ENCODE measurements around the gene G3BP2. TPM values are rescaled to one million over a fixed set of nuclear protein-coding genes. Genes with fewer than 3 reads are reported as not detected.
A peak's percentile ranks its signal among the peaks of the same experiment; 100 is the strongest.

G3BP2 gene
- total and polyA plus RNA-seq, 9 of the 15 experiments (the other 6 are each of a cell fraction or from before 2014, with no cell fraction given) = 25.2 to 222 (median 130) TPM

- no peak; a peak in 1 of 4 replicates for TF ChIP-seq MAZ (CRISPR knock-in tag; conservative IDR thresholded peaks at IDR 0.05 in 1 of 2, IDR thresholded peaks at IDR 0.05 in 1 of 2)
- TF ChIP-seq CCAR2 (IDR thresholded peaks at IDR 0.05; ENCODE audit: low read depth, low read length) = no peak
- TF ChIP-seq REST (IDR thresholded peaks at IDR 0.05; ENCODE audit: borderline replicate concordance) = peak; percentile 95
- TF ChIP-seq REST (CRISPR knock-in tag; IDR thresholded peaks at IDR 0.05; ENCODE audit: low read depth) = no peak
- TF ChIP-seq MIER1 (IDR thresholded peaks at IDR 0.05; ENCODE audit: low read depth) = no peak
- no peak for TF ChIP-seq KLF10 (CRISPR knock-in tag; IDR thresholded peaks at IDR 0.05)
- TF ChIP-seq CHD2 (IDR thresholded peaks at IDR 0.05; ENCODE audit: low read depth, low read length) = no peak
- TF ChIP-seq HMG20B (CRISPR knock-in tag; IDR thresholded peaks at IDR 0.05) = no peak
- TF ChIP-seq RBM39 (optimal IDR thresholded peaks at IDR 0.05; ENCODE audit: low read depth, low read length) = no peak
- TF ChIP-seq PHB2 (IDR thresholded peaks at IDR 0.05; ENCODE audit: low read depth) = no peak
- no peak; the same call in 1 of the 2 replicates for TF ChIP-seq SMARCE1 (IDR thresholded peaks at IDR 0.05)
- no peak for TF ChIP-seq SRSF1 (IDR thresholded peaks at IDR 0.05; ENCODE audit: low read depth, low read length)
- TF ChIP-seq KLF6 (CRISPR knock-in tag; IDR thresholded peaks at IDR 0.05; ENCODE audit: borderline replicate concordance) = no peak
- TF ChIP-seq TAF9B (IDR thresholded peaks at IDR 0.05; ENCODE audit: partially characterized antibody) = peak; percentile 59
- TF ChIP-seq MNT (conservative IDR thresholded peaks at IDR 0.05) = peak; percentile 82 to 89
- peak; percentile 98 for TF ChIP-seq SOX6 (IDR thresholded peaks at IDR 0.05)
- no peak for TF ChIP-seq NR1H2 (CRISPR knock-in tag; IDR thresholded peaks at IDR 0.05)
Observed at GRCh38 chr4:75673027-75673958, at the start of gene G3BP2 (continued).

All from K562 (cell line).